Right lung (tissue), 5 donors: ENCODE results near the gene VWA8. TPM values are rescaled to one million over a fixed set of nuclear protein-coding genes. Genes with fewer than 3 reads are reported as not detected.

Source experiments
- DNase-seq, 2 donors: peaks; one replicate each; pipeline ENCODE4 v3.0.0-alpha.2; 2013
- polyA plus RNA-seq, 5 donors: library from polyadenylated mRNA; unstranded; fragments of 120-200 nt; gene quantifications; one replicate each; pipeline versions ENCODE4 v1.2.1 to v1.2.3, GENCODE V29; 2013; ENCODE audit warnings: inconsistent platforms in 1 of 5, low replicate concordance in 1 of 5; ENCODE audit not compliant: insufficient read length in 5 of 5, insufficient read depth in 1 of 5

Gene VWA8
- polyA plus RNA-seq, 5 donors, result 8.5 to 14.9 (median 13.9) TPM

- no peak for DNase-seq
Observed at GRCh38 chr13:41520016-41520659, 440.8 kb downstream of the VWA8 start.

Other genes starting within 250 kb of the VWA8 start
- gene DGKH, start 87.5 kb upstream of the VWA8 start, polyA plus RNA-seq, result 10 to 100 TPM in 4 of 5 donors, 1 to 10 TPM in 1; 7.6 to 12.3 (median 11.0) TPM